Activated T-helper 1 cell treated with Interleukin-2 at 50 U/mL for 16 hours (primary cell): ENCODE results near the gene SIRT7.
"Not testable (repeated sequence)": the region's sequence is repeated elsewhere in the genome, so short reads cannot be mapped to it uniquely, and the experiment has no call there.

ENCODE experiments used
- DNase-seq: peaks from one replicate; pipeline ENCODE4 v3.0.0-alpha.2; 2020; ENCODE audit warnings: low read depth

SIRT7 gene

DNA sequence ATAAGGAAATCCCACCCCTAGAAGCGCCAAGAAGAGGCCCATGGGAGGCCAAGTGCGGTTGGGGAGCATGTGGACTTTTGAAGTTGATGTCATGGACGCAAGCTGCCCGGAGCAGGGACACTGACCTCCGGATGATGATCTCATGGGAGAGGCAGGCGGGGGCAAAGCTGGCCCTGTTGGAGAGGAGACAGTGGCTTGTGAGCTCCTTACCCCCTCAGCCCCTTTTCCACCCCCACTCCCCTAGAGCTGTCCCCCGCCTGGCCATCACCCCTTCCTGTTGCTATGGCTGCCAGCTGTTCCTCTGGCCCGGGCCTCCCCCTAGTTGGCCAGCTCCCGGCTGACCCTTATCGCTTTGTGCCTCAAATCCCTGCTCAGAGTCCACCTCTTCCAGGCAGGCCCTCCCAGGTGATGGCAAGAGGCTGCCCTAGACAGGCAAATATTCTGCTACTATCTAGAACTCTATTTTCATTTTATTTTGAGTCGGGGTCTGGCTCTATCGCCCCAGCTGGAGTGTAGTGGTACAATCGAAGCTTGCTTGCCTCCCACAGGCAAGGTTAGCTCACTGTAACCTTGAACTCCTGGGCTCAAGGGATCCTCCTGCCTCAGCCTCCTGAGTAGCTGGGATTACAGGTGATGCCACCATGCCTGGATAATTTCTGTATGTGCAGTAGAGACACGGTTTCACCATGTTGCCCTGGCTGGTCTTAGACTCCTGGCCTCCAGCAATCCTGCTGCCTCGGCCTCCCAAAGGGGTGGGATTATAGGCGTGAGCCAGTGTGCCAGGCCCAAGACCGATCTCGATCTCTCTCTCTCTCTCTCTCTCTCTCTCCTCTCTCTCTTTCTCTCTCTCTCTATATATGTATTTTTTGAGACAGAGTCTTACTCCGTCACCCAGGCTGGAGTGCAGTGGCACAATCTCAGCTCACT, 36.4 kb upstream of the SIRT7 start:
- no peak for DNase-seq

- not testable (repeated sequence) for DNase-seq
Observed at GRCh38 chr17:81953443-81953842, 35.5 kb upstream of the SIRT7 start.

GRCh38 chr17:81952792-81953228, 34.8 kb upstream of the SIRT7 start:
- no peak for DNase-seq

DNA sequence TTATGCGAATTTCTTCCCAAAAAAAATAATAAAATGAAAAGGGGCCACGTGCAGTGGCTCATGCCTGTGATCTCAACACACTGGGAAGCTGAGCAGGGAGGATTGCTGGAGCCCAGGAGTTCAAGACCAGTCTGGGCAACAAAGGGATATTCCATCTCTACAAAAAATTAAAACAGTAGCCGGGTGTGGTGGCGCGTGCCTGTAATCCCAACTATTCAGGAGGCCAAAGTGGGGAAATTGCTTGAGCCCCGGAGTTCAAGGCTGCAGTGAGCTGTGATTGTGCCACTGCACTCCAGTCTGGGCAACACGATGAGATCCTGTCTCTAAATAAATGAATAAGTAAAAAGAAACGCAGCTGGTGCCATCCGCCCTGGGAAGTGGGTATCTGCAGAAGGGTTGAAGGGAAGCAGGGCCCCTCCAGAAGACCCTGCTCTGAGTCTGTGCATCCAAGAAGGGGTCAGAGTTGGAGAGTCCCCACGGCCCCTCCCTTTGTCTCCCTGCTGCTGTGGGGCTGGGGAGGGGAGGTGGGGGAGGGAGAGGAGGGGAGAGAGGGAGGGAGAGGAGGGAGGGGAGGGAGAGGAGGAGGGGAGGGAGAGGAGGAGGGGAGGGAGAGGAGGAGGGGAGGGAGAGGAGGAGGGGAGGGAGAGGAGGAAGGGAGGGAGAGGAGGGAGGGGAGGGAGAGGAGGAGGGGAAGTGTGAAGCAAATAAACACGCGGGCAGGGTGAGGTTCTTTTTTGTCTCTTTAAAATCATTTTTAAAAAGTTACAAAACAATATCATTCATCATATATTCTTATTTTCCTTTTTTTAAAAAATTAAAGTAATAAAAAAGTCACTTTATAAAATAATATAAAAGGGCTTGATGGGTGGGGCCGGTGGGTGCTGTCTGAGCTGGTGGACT, 34.1 kb upstream of the SIRT7 start:
- no peak for DNase-seq

- DNase-seq, result no peak
Observed at GRCh38 chr17:81950501-81950900, 32.5 kb upstream of the SIRT7 start.

- no peak for DNase-seq
Observed at GRCh38 chr17:81948635-81949378, 30.8 kb upstream of the SIRT7 start.

- DNase-seq, result no peak
Observed at GRCh38 chr17:81947189-81947588, 29.2 kb upstream of the SIRT7 start, which contains the start of gene MYADML2. TSS of gene MYADML2 (minus strand) at chr17:81947233. CDS start at chr17:81941741, 5,492 bp downstream.

- DNase-seq, result no peak
Observed at GRCh38 chr17:81944858-81945257, 26.9 kb upstream of the SIRT7 start.

DNA sequence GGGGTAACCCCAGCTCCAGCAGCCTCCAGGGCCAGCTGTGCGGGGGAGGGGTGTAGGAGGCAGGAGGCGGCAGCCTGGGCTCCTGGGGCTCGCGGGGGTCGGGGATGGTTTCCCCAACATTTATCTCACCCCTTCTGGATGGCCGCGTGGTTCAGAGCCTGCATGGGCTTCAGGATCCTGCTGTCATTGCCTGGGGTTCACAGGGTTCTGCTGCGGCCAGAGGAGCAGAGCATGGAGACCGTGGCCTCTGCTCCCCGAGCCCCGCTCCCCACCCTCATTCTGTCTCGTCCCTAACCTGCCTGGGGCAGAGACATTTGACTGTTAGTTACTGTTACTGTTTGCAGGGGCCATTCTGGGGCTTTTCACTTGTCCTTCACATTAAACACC, 24.2 kb upstream of the SIRT7 start:
- DNase-seq, result no peak

DNA sequence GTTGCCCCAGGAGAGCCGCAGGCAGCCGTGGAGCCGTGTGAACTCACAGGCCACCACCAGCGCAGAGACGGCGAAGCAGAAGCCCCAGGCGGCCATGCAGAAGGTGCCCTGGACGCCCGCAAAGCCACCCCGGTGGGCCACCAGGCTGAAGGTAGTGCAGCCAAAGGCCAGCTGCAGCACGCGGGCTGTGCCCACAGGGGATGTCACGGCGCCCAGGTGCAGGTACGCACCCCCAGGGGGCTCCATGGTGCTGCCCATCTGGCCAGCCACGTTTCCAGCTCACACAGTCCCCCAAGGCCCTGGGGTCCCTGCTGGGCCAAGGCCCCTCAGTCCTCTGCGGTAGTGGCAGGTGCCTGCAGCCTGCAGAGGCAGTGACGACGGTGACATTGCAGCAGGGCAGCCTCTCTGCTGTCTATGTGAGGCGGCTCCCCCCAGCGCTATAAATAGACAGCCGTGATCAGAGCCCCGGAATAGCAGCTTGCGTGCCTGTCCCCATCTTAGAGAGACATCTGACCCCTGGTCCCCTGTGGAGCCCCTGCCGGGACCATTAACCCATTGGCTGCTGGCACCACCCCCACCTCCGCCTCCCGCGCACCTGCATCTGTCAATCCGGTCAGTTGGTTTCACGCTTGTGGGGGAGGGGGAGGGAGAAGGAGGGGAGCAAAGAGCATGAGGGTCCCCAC, 23.6 kb upstream of the SIRT7 start:
- DNase-seq, result no peak

- DNase-seq, result no peak
Observed at GRCh38 chr17:81940538-81941483, 22.8 kb upstream of the SIRT7 start.

DNA sequence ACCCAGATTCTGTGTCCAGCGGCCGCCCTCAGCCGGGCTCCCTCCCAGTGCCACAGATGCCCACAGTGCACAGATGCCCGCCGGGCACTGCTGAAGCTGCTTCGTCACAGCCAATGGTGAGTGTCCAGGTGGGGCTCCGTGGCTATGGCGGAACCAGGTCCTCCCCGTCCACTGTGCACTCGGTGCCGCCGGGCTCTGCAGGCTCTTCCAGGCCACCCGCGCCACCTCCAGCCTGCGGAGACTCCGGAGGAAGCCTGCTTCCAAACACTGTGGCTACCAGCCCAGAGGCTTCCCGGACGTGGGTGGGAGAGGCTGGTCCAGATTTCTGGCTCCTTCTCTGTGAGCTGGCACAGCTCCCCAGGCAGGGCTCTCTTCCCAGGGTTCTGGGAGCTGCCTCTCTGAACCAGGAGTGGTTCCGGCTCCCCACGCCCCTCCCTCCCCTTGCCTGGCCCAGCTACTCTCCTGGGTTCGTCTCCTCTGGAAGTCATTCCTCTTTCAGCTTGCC, 22.0 kb upstream of the SIRT7 start:
- no peak for DNase-seq

- no peak for DNase-seq
Observed at GRCh38 chr17:81939218-81939617, 21.2 kb upstream of the SIRT7 start.

GRCh38 chr17:81935709-81936084, 17.7 kb upstream of the SIRT7 start:
- DNase-seq, result no peak

DNA sequence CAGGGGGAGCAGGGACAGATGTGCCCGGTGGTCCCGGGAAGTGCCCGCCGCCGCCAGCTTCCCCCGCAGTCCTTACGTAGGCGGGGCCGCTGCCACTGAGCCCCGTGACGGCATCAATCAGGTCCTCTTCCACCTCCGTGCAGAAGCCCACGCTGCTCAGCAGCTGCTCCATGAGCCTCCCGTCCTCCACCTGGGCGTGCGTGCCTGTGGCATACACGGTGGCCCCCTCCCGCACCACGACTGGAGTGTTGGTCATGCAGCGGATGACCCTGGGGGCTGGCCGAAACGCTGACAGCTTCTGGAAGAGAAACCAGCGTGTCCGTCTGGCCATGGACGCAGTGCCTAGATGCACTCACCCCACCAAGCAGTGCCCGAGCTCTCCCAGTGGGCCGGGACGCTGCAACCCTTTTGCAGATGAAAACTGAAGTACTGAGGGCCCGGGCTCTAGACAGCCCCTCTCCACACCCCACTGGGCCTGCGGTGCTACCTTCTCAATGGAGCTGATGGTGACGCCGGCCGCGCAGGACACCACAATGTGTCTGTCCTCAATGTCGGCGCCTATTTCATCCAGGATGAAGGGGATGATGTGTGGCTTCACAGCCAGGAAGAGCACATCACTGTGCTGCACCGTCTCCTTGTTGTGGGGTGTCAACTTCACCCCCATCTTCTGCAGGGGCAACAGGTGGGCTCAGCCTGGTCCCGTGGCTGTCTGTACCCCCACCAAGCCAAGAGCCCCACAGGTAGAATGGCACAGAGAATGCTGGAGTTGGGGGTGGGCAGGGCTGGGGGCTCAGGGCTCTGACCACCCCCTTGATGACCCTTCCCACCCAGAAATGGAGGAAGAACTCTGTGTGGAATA, 17.1 kb upstream of the SIRT7 start:
- no peak for DNase-seq

GRCh38 chr17:81934098-81934757, 16.3 kb upstream of the SIRT7 start:
- no peak for DNase-seq

DNA sequence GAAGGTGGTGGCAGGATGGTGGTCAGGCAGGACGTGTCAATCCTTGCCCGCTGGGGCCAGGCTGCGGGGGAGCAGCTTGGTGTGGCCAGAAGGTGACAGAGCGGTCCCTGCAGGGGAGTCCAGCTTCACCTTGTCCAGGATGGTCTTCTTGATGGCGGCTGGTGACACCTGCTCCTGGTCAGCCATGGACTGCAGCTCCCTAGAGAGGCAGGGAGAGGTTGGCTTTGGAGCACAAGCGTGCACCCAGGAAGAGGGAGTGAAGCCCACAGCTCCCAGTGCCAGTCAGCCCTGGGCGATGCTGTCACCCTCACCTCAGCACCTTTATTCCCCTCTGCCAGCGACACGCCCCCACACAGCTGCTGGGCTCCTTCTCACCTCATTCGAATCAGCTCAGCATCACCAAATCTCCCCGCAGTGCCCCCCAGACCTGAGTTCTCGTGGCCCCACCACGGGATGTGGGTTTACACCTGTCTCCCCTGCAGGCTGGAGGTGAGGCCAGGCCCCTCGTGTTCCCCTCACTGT, 15.3 kb upstream of the SIRT7 start:
- no peak for DNase-seq

DNA sequence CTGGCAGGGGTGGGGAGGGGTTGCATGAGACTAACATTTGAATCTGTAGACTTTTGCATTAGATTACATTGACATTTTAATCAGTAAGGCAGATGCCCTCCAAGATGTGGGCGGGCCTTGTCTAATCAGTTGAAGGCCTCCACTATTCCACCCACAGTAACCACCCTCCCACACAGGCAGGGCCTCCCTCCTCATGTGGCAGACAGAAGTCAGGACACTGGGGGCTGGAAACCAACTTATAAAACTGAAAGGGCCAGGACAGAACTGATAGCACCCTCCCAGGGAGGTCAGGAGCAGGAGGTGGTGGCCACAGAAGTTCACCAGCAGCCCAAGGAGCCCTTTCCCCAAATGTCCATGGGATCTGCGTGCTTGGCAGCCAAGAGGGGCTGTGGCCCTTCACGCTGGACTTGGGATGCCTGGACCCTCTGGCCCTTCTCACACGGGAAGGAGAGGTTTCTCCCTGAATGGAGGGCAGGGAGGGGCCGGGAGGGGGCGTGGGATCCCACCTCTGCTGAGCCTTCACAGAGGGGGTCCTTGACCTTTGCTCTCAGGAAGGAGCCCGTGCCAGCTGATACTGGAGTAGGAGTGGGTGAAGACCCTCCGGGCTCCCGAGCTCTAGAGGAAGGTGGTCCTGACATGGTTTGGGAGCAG, 14.5 kb upstream of the SIRT7 start:
- DNase-seq, result no peak
